ENCODE data around the gene GGT1.
"Not testable (repeated sequence)": the region's sequence is repeated elsewhere in the genome, so short reads cannot be mapped to it uniquely, and the experiment has no call there.

GGT1 gene

DNA sequence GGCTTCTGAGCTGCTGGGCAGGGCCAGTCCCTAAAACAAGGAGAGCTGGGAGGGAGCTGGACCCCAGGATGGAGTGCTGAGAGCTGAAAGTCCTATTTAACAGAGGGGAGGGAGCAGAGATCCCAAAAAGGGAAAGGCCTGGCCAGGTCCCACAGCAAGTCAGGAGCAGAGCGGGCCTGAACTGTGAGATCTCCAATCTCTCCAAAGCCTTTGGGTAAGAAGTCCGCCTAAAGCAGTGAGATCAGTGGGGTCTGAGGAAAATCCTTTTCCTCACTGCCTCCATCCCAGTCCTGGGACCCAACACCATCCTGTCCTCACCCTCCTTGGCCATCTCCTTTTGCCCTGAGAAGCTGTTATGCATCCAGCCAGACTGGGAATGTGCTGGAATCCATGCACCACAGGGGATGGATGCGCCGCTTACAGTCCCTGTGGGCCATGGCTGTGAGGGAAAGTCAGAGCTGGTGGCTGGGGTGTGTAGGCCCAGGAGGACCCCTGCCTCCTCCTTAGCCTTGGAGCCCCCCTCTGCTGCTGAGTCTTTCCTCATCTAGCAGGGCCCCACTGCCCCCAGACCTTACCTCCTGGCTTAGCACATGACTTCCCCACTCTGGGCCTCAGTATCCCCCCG, 18.7 kb upstream of the GGT1 start:
- DNase-seq (ENCODE audit: low spot score) = no peak

DNA sequence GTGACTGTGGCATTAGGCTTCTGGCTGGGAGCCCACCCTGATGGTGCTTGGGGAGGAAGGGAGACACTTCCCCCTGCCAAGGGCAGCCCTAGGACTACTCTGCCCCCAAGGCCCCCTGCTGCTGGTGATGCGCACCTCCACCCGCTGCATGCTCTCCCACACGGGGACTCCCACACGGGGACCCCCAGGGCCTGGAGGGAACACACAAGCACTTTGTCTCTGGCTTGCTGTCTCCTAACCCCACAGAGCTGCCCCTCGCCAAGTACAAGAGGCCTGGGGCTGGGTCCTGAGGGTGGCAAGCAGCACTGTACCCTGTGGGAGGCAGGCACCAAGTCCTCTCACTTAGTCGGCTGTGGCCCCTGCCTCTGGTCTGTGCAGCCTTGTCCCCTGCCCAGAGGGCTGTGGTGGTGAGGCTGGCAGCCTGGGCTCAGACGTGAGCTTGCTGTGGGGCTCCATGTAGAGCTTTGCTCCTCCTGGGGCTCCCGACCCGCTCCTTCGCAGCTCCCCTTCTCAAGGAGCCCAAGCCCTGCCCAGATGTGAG, 18.1 kb upstream of the GGT1 start:
- no peak for DNase-seq (ENCODE audit: low spot score)

DNA sequence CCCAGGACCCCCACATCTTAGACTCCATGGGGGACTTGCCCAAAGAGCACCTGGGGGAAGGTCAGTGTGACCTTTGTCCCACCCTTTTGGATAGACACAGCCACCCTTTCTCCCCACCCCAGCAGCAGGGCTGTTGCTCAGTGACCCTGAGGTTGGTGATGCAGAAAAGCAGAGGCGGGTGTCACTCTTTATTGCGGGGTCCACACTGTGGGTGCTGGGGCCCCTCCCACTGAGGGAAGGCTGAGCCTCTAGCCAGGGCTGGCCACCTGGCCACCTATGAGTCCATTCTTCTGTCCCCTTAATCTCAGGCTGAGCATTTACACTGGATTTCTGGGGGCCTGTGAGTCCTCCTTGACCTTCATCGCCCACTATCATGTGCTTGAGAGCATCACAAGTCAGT, 17.5 kb upstream of the GGT1 start:
- DNase-seq (ENCODE audit: low spot score) = no peak

- no peak for DNase-seq (ENCODE audit: low spot score)
These were observed 17.0 kb upstream of the GGT1 start for GRCh38 chr22:24585927-24586546.

DNA sequence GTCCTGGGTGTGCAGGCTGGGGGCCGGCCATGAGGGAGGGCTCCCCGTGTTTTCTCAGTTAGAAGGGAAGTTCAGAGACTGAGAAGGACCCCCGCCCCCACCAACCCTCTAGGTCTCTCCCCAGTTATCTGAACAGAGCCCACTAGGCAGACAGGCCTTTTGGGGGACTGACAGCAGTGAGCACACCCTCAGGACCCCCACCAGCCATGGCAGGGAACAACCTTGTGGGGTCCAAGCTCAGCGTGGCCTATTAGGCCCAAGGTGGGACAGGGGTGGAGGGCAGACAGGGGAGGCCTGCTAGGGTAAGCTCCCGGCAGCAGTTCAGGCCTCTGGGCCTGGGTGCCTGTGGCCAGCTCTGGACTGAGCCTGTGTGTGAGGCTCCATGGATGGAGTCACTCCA, 15.7 kb upstream of the GGT1 start:
- no peak for DNase-seq (ENCODE audit: low spot score)

- DNase-seq (ENCODE audit: low spot score) = no peak
These were observed 15.0 kb upstream of the GGT1 start for GRCh38 chr22:24587948-24588347.

GRCh38 chr22:24588381-24588756, 14.6 kb upstream of the GGT1 start:
- DNase-seq (ENCODE audit: low spot score) = no peak

GRCh38 chr22:24588757-24589481, 14.1 kb upstream of the GGT1 start:
- DNase-seq (ENCODE audit: low spot score) = no peak

DNA sequence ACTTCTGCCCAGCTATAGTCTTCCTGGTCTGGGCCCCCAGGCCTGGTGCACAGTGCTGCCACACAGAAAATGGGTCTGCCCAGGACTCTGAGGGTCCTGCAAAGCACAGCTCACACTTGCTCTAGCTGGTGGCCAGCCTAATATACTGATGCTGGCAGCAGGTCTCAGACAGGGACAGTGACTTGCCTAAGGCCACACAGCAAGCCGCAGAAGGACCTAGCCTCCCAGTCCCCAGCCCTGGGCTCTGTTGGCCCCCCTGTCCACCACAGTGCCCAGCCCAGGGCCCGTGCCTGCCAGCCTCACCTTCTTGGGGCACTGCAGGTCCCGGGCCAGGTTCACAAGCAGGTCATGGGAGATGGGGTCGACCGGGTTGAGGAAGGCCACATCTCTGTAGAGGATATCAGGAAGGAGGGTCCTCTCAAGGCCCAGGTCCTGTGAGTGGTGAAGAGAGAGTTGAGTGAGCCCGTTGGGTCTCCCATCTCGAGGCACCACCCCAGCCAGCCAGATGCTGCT, 13.4 kb upstream of the GGT1 start:
- DNase-seq (ENCODE audit: low spot score) = no peak

- DNase-seq (ENCODE audit: low spot score) = no peak
These were observed 12.3 kb upstream of the GGT1 start for GRCh38 chr22:24590596-24591173.

- DNase-seq (ENCODE audit: low spot score) = no peak
These were observed 11.6 kb upstream of the GGT1 start for GRCh38 chr22:24591286-24591830.

- no peak for DNase-seq (ENCODE audit: low spot score)
These were observed 10.7 kb upstream of the GGT1 start for GRCh38 chr22:24592058-24592850.

GRCh38 chr22:24592851-24593558, 10.0 kb upstream of the GGT1 start, which contains the start of gene LRRC75B:
LRRC75B (minus strand) TSS chr22:24593073; CDS start chr22:24593039, 34 bp downstream.
- no peak for DNase-seq (ENCODE audit: low spot score)

DNA sequence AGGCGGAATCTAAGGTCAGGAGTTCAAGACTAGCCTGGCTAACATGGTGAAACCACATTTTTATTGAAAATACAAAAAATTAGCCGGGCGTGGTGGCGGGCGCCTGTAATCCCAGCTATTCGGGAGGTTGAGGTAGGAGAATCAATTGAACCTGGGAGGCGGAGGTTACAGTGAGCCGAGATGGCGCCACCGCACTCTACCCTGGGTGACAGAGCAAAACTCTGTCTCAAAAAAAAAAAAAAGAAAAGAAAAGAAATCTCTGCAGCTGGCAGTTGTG, 9.5 kb upstream of the GGT1 start:
- not testable (repeated sequence) for DNase-seq (ENCODE audit: low spot score)

DNA sequence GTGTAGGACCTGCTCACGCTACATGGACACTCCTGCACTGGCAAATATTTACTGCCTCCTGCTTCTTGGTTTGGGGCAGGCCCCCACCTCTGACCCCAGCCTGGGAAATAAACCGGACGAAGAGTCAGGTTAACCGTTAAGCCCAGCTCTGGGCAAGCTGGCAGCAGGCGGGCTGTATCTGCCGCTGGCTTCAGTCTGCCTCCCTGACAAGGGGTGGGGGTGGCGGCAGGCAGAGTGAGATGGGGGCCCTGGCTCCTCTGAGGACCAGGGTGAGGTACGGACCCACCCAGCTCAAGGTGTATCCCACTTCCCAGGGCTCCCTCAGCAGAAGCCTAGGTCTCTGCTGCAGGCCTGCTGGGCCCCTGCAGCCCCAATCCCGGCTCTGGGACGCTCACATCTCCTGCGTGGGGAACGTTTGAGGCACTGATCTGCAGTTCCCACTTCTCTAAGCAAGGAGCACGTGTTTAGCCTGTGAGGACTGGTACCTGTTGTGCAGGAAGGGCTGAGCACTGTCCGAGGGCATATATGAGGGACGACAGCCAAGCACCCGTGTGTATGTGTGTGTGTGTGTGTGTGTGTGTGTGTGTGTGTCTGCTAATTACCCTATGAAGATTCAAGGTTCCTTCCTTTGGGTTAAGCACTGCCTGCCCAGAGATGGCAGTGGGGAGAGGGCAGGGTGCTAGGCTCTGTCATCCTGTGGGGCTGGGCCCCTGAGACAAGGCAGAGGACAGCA, 9.0 kb upstream of the GGT1 start:
- DNase-seq (ENCODE audit: low spot score) = no peak

- no peak for DNase-seq (ENCODE audit: low spot score)
These were observed 8.3 kb upstream of the GGT1 start for GRCh38 chr22:24594569-24595120.

DNA sequence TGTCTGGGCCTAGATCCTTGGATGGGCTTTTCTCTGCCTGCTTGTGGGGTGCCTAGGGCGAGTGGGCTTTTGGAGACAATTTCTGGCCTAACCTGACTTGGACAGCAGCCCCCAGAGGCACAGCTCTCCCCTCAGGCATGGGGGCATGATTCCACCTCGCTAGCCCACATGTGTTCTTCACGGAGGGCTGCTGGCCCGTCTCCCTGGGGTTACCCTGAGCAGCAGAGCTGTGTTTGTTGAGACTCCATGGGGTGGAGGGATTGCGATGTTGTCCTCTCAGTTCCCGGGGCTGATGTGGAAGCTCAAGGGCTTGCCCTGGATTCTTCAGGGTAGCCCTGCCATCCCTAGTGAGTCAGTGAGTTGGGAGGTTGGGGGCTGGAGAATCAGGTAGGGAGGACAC, 7.8 kb upstream of the GGT1 start:
- no peak for DNase-seq (ENCODE audit: low spot score)

GRCh38 chr22:24595863-24596262, 7.1 kb upstream of the GGT1 start:
- DNase-seq (ENCODE audit: low spot score) = no peak

- not testable (repeated sequence) for DNase-seq (ENCODE audit: low spot score)
These were observed 5.9 kb upstream of the GGT1 start for GRCh38 chr22:24597076-24597475.

DNA sequence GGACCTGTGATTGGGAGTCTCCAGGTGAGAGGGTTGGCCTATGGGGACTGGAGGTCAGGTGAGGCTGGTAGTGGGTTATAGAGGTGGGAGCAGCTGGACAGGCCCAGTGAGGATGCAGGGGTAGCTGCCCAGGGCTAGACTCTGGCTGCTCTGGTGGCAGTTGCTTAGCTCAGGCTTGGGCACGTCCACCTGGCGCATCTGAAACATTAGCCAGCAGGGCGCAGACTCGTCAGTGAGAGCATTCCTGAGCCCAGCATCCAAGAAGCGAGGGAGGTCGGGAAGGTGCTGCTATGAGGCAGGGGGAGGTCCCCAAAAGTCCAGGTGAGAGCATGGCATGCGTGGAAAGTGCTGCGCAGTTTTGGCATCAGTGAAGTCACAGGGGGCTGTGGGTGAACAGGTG, 3.5 kb upstream of the GGT1 start:
- no peak for DNase-seq (ENCODE audit: low spot score)
